Stimulated activated CD4-positive, alpha-beta T cell treated with anti-CD3 and anti-CD28 coated beads, TNF-alpha, amount 100 ng/mL, for 1 hour (primary cell): ENCODE measurements around the gene BIRC3.
"Not testable (repeated sequence)": the region's sequence is repeated elsewhere in the genome, so short reads cannot be mapped to it uniquely, and the experiment has no call there.

Source experiments
- DNase-seq, 3 donors: peaks; one replicate each; pipeline ENCODE4 v3.0.0-alpha.2; 2020; ENCODE audit warnings: low read depth in 3 of 3, low spot score in 1 of 3

Gene BIRC3

GRCh38 chr11:102368472-102368871, 51.2 kb downstream of the BIRC3 start:
- no peak for DNase-seq

- not testable (repeated sequence) for DNase-seq
Observed at GRCh38 chr11:102374633-102375424, 57.5 kb downstream of the BIRC3 start.

GRCh38 chr11:102375720-102376399, 58.6 kb downstream of the BIRC3 start:
- DNase-seq = no peak

GRCh38 chr11:102377891-102378290, 60.6 kb downstream of the BIRC3 start:
- no peak for DNase-seq

- no peak for DNase-seq
Observed at GRCh38 chr11:102378818-102379217, 61.5 kb downstream of the BIRC3 start.

GRCh38 chr11:102382384-102382783, 65.1 kb downstream of the BIRC3 start:
- no peak for DNase-seq

- DNase-seq = no peak
Observed at GRCh38 chr11:102383839-102384238, 66.6 kb downstream of the BIRC3 start.

GRCh38 chr11:102384419-102385079, 67.3 kb downstream of the BIRC3 start:
- no peak for DNase-seq

- no peak for DNase-seq
Observed at GRCh38 chr11:102385085-102386007, 68.1 kb downstream of the BIRC3 start.

GRCh38 chr11:102386136-102386734, 69.0 kb downstream of the BIRC3 start:
- DNase-seq = no peak

GRCh38 chr11:102387043-102387781, 69.9 kb downstream of the BIRC3 start:
- DNase-seq = no peak
